GM21825 (cell line): ENCODE measurements around the gene IQSEC3.
"Not testable (repeated sequence)": the region's sequence is repeated elsewhere in the genome, so short reads cannot be mapped to it uniquely, and the experiment has no call there.

Source experiments
- ATAC-seq: cut with Tn5 transposase; IDR thresholded peaks from one replicate; pipeline ENCODE4 v1.9.1; 2021; ENCODE audit warnings: mild to moderate bottlenecking, moderate library complexity; ENCODE audit not compliant: unreplicated experiment

The IQSEC3 gene

GRCh38 chr12:52902-53734 lies 13.4 kb upstream of the IQSEC3 start:
- not testable (repeated sequence) for ATAC-seq

GRCh38 chr12:53735-54730 lies 12.5 kb upstream of the IQSEC3 start:
- ATAC-seq = no peak

- no peak for ATAC-seq
Observed at GRCh38 chr12:54750-55535, 11.6 kb upstream of the IQSEC3 start.

- no peak for ATAC-seq
Observed at GRCh38 chr12:56683-57346, 9.8 kb upstream of the IQSEC3 start.

- no peak for ATAC-seq
Observed at GRCh38 chr12:57539-57938, 9.0 kb upstream of the IQSEC3 start.

- no peak for ATAC-seq
Observed at GRCh38 chr12:58832-59231, 7.7 kb upstream of the IQSEC3 start.

- not testable (repeated sequence) for ATAC-seq
Observed at GRCh38 chr12:61845-62244, 4.7 kb upstream of the IQSEC3 start.

GRCh38 chr12:65491-66063 lies 990 bp upstream of the IQSEC3 start:
- ATAC-seq = not testable (repeated sequence)

- ATAC-seq = not testable (repeated sequence)
Observed at GRCh38 chr12:66782-67504, 376 bp downstream of the IQSEC3 start.

- not testable (repeated sequence) for ATAC-seq
Observed at GRCh38 chr12:69677-70076, 3.1 kb downstream of the IQSEC3 start.

GRCh38 chr12:70541-70940 lies 4.0 kb downstream of the IQSEC3 start:
- not testable (repeated sequence) for ATAC-seq

- not testable (repeated sequence) for ATAC-seq
Observed at GRCh38 chr12:72018-72417, 5.5 kb downstream of the IQSEC3 start.

GRCh38 chr12:74420-75190 lies 8.0 kb downstream of the IQSEC3 start:
- ATAC-seq = not testable (repeated sequence)

- not testable (repeated sequence) for ATAC-seq
Observed at GRCh38 chr12:75541-75940, 9.0 kb downstream of the IQSEC3 start.

- not testable (repeated sequence) for ATAC-seq
Observed at GRCh38 chr12:76102-76501, 9.5 kb downstream of the IQSEC3 start.

GRCh38 chr12:76551-76950 lies 10.0 kb downstream of the IQSEC3 start:
- ATAC-seq = not testable (repeated sequence)

- ATAC-seq = not testable (repeated sequence)
Observed at GRCh38 chr12:77101-77719, 10.6 kb downstream of the IQSEC3 start.
